Activated T-cell treated with anti-CD3 and anti-CD28 coated beads, Interleukin-2, amount 50 U/mL, for 1 hour (primary cell): Measurements from ENCODE around the gene C10orf95.

ENCODE experiments used
- DNase-seq: peaks from one replicate; pipeline ENCODE4 v3.0.0-alpha.2; 2020

The C10orf95 gene

GRCh38 chr10:102433619-102434046 is 17.7 kb downstream of the C10orf95 start:
- no peak for DNase-seq

GRCh38 chr10:102432162-102432950 is 19.0 kb downstream of the C10orf95 start, which contains the start of gene CUEDC2:
CUEDC2 (minus strand) TSS chr10:102432574; CDS start chr10:102425188, 7,386 bp downstream.
- peak; percentile 99 for DNase-seq

- DNase-seq: no peak
Observed at GRCh38 chr10:102431452-102432124, 19.8 kb downstream of the C10orf95 start.

- DNase-seq: no peak
Observed at GRCh38 chr10:102429468-102429867, 21.9 kb downstream of the C10orf95 start.

- DNase-seq: no peak
Observed at GRCh38 chr10:102426803-102427287, 24.5 kb downstream of the C10orf95 start.

GRCh38 chr10:102425444-102425843 is 25.9 kb downstream of the C10orf95 start:
- DNase-seq: no peak

GRCh38 chr10:102424916-102425315 is 26.4 kb downstream of the C10orf95 start:
- DNase-seq: no peak

GRCh38 chr10:102424145-102424544 is 27.2 kb downstream of the C10orf95 start:
- DNase-seq: no peak

- DNase-seq: no peak
Observed at GRCh38 chr10:102423372-102423968, 27.9 kb downstream of the C10orf95 start.

- peak; percentile 62 for DNase-seq
Observed at GRCh38 chr10:102422545-102423129, 28.7 kb downstream of the C10orf95 start.

- DNase-seq: no peak
Observed at GRCh38 chr10:102421757-102422512, 29.4 kb downstream of the C10orf95 start.

- no peak for DNase-seq
Observed at GRCh38 chr10:102421507-102421756, 29.9 kb downstream of the C10orf95 start.

GRCh38 chr10:102420714-102421506 is 30.4 kb downstream of the C10orf95 start, which contains the start of gene FBXL15:
FBXL15 (plus strand) TSS chr10:102420836; CDS start chr10:102421130, 294 bp downstream.
- DNase-seq: peak; percentile 94

GRCh38 chr10:102420181-102420713 is 31.1 kb downstream of the C10orf95 start:
- DNase-seq: no peak

GRCh38 chr10:102419269-102420180 is 31.8 kb downstream of the C10orf95 start:
- peak; percentile 79 for DNase-seq

GRCh38 chr10:102418622-102419268 is 32.6 kb downstream of the C10orf95 start, which contains the start of gene PSD:
PSD (minus strand) TSS chr10:102418785; CDS start chr10:102417038, 1,747 bp downstream.
- DNase-seq: no peak

- no peak for DNase-seq
Observed at GRCh38 chr10:102416695-102417094, 34.6 kb downstream of the C10orf95 start.

GRCh38 chr10:102416283-102416682 is 35.1 kb downstream of the C10orf95 start:
- no peak for DNase-seq

- no peak for DNase-seq
Observed at GRCh38 chr10:102414749-102415148, 36.6 kb downstream of the C10orf95 start.
